Measurements from ENCODE around the gene DPM1.

The DPM1 gene

DNA sequence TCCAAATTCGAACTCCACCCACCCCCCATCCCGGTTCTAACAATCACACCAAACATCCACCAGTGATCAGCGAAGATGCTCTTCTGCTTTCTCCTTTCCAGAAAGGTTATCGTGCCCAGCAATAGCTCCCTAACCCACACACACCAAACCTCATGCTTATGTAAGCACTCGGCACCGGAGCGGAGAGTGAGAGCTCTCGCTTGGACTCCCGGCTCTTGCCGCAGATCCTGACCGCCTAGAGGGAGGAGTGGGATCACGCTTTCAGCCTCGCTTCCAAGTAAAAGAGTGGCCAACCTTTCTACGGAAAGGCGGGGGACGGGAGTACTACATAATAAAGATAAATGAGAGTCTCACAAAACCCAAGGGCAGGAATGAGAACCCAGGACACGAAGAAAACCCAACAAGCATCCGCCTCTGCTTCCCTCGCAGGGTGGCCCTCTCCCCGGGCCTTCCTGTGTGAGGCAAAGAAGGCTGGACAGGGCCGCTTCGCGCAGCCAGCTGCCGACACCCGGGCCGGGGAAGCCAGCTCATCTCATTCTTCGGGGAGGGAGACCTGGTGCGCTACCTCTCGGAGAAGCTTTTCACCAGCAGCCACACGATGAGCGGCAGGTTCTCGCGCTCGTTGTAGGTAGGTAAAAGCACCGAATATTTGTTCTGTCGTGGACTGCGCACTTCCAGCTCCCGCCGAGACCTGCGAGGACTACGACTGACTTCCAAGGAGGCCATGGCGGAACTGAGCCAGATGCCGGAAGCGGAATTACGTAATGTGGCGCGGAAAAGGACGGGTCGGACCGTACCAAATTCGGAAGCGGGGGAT, at the start of gene DPM1:
TSS of gene DPM1 (minus strand) at position 735 of the 817 bp plus-strand sequence. CDS start at position 726, 9 bp downstream.
- peaks cover 18% of the 10 kb centered on the region for H3K4me1 ChIP-seq (ENCODE audit: control insufficient read depth, insufficient read depth, low read length)
- H3K9ac ChIP-seq (ENCODE audit: low read length in 2 of 2): peak within 1 kb of the TSS; percentile 94 to 98
- peak within 1 kb of the TSS; percentile 87 to 99 for H3K4me3 ChIP-seq (ENCODE audit: low read length in 2 of 2)
- H3K27ac ChIP-seq (ENCODE audit: low read length): peak within 1 kb of the TSS; percentile 94
- H3K27me3 ChIP-seq (ENCODE audit: control insufficient read depth in 1 of 2, insufficient read depth in 2 of 2, low read length in 2 of 2): no peaks in the 10 kb centered on the region
- no peaks in the 10 kb centered on the region for H3K9me3 ChIP-seq (ENCODE audit: control insufficient read depth in 2 of 2, low read length in 2 of 2)
- peaks cover 8 to 21% of the 10 kb centered on the region in 2 donors for H3K36me3 ChIP-seq (ENCODE audit: control insufficient read depth in 2 of 2, insufficient read depth in 2 of 2, low read length in 2 of 2)

DNA sequence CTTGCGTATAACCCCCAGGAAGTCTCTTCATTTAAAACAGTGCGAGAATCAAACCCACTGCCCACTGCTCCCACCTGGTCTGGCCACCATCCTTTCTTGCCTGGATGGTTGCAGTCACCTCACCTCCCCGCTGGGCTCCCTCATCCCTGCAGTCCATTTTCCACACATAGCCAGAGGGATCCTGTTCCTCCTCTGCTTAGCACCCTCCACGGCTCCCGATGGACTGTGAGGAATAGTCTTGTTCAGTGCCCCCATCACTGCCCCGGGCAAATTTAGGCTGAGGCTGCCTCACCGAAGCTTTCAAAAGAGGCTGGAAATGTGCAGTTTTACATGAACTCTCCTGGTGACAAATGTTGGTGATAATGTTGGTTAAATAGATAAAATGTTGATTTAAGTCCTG, 46.9 kb upstream of the DPM1 start:
- H3K4me1 ChIP-seq (ENCODE audit: control insufficient read depth, insufficient read depth, low read length): no peaks in the 10 kb centered on the region
- no peak overlapping the region for H3K4me3 ChIP-seq (ENCODE audit: low read length in 2 of 2)
- H3K27ac ChIP-seq (ENCODE audit: low read length): no peak overlapping the region
- H3K36me3 ChIP-seq (ENCODE audit: control insufficient read depth in 2 of 2, insufficient read depth in 2 of 2, low read length in 2 of 2): no peaks in the 10 kb centered on the region
- H3K27me3 ChIP-seq (ENCODE audit: control insufficient read depth in 1 of 2, insufficient read depth in 2 of 2, low read length in 2 of 2): no peaks in the 10 kb centered on the region
- H3K9me3 ChIP-seq (ENCODE audit: control insufficient read depth in 2 of 2, low read length in 2 of 2): no peaks in the 10 kb centered on the region
- no peak overlapping the region for H3K9ac ChIP-seq (ENCODE audit: low read length in 2 of 2)

DNA sequence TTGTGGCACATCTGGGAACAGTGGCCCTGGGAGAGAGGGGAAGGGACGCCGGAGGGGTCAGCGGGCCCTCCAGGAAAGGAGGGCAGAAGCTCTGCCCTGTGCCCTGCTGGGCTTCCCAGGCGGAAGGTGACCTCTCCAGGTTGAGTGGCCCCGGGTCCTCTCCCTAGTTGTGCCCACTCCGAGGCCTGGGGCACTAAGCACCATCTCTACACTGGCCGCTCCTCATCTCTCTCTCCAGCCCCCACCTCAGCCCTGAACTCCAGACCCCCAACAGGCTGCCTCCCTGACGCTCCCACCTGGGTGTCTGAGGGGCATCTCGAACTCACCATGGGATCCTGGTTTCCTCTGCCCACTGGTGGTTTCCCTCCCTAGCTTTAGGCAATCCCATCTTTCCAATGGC, 46.4 kb upstream of the DPM1 start:
- Histone ChIP-seq H3K9me3 (ENCODE audit: control insufficient read depth in 2 of 2, low read length in 2 of 2) (no peaks in the 10 kb centered on the region), H3K4me1 (ENCODE audit: control insufficient read depth, insufficient read depth, low read length) (no peaks in the 10 kb centered on the region), H3K27ac (ENCODE audit: low read length) (no peak overlapping the region), H3K27me3 (ENCODE audit: control insufficient read depth in 1 of 2, insufficient read depth in 2 of 2, low read length in 2 of 2) (no peaks in the 10 kb centered on the region), H3K4me3 (ENCODE audit: low read length in 2 of 2) (no peak overlapping the region), H3K9ac (ENCODE audit: low read length in 2 of 2) (no peak overlapping the region), H3K36me3 (ENCODE audit: control insufficient read depth in 2 of 2, insufficient read depth in 2 of 2, low read length in 2 of 2) (no peaks in the 10 kb centered on the region)

DNA sequence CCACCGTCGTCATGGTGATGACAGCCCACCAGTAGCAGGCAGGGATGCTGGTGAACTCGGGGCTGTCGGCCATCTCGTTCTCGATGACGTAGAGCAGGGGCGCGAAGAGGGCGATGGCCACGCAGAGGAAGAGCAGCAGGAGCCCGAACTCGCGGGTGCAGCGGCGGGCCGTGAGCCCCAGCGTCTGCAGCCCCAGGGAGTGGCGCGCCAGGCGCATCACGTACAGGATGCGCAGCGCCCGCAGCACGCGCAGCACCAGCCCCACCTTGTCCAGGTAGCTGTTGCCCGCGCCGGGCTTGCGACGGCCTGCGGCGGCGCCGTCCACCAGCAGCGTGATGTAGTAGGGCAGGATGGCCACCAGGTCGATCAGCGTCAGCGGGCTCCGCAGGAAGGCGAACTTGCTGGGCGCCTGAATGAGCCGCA, 46.0 kb upstream of the DPM1 start:
- H3K4me1 ChIP-seq (ENCODE audit: control insufficient read depth, insufficient read depth, low read length): no peaks in the 10 kb centered on the region
- no peak overlapping the region for H3K9ac ChIP-seq (ENCODE audit: low read length in 2 of 2)
- no peaks in the 10 kb centered on the region for H3K9me3 ChIP-seq (ENCODE audit: control insufficient read depth in 2 of 2, low read length in 2 of 2)
- no peaks in the 10 kb centered on the region for H3K27me3 ChIP-seq (ENCODE audit: control insufficient read depth in 1 of 2, insufficient read depth in 2 of 2, low read length in 2 of 2)
- H3K27ac ChIP-seq (ENCODE audit: low read length): no peak overlapping the region
- no peak overlapping the region for H3K4me3 ChIP-seq (ENCODE audit: low read length in 2 of 2)
- H3K36me3 ChIP-seq (ENCODE audit: control insufficient read depth in 2 of 2, insufficient read depth in 2 of 2, low read length in 2 of 2): no peaks in the 10 kb centered on the region

DNA sequence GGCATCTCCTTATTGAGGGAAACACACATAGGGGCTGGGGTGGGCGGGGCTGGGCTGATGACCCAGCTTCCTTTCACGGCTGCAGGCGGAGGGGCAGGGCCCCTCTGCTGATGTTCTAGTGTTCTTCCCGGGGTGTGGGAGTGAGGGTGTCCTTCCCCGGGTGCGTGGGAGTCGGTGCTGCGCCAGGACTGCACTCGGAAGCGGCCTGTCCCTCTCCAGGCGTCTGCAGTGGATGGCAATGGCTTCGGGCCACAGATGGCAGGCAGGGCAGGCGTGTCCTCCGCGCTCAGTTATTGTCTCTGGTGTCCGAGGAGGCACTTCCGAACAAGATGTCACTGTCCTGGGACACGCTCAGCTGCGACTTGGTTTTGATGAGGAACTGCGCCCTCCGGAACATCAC, 45.4 kb upstream of the DPM1 start:
- H3K9me3 ChIP-seq (ENCODE audit: control insufficient read depth in 2 of 2, low read length in 2 of 2): no peaks in the 10 kb centered on the region
- H3K27me3 ChIP-seq (ENCODE audit: control insufficient read depth in 1 of 2, insufficient read depth in 2 of 2, low read length in 2 of 2): peaks cover 0 to 2% of the 10 kb centered on the region in 2 donors
- no peaks in the 10 kb centered on the region for H3K4me1 ChIP-seq (ENCODE audit: control insufficient read depth, insufficient read depth, low read length)
- H3K9ac ChIP-seq (ENCODE audit: low read length in 2 of 2): no peak overlapping the region
- H3K27ac ChIP-seq (ENCODE audit: low read length): no peak overlapping the region
- no peaks in the 10 kb centered on the region for H3K36me3 ChIP-seq (ENCODE audit: control insufficient read depth in 2 of 2, insufficient read depth in 2 of 2, low read length in 2 of 2)
- no peak overlapping the region for H3K4me3 ChIP-seq (ENCODE audit: low read length in 2 of 2)

DNA sequence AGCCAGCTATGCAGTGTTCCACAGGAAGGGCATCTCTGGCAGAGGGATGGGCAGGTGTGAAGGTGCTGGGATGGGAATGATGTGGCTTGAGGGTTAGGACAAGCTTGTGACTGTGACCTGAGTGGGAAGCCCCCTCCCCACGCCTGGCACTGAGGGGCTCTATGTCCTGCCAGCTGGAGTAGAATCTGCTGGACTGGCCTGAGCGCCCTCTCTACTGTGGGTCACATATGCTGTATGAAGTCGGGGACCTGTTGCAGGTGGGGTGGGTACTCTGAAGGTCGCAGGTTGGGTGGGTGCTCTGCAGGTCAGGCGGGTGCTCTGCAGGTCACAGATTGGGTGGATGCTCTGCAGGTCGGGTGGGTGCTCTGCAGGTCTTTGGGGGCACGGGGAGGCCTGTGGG, 44.3 kb upstream of the DPM1 start:
- Histone ChIP-seq H3K36me3 (ENCODE audit: control insufficient read depth in 2 of 2, insufficient read depth in 2 of 2, low read length in 2 of 2) (no peaks in the 10 kb centered on the region), H3K4me1 (ENCODE audit: control insufficient read depth, insufficient read depth, low read length) (no peaks in the 10 kb centered on the region), H3K27ac (ENCODE audit: low read length) (no peak overlapping the region), H3K27me3 (ENCODE audit: control insufficient read depth in 1 of 2, insufficient read depth in 2 of 2, low read length in 2 of 2) (peaks cover 0 to 2% of the 10 kb centered on the region in 2 donors), H3K4me3 (ENCODE audit: low read length in 2 of 2) (no peak overlapping the region), H3K9ac (ENCODE audit: low read length in 2 of 2) (no peak overlapping the region), H3K9me3 (ENCODE audit: control insufficient read depth in 2 of 2, low read length in 2 of 2) (no peaks in the 10 kb centered on the region)

DNA sequence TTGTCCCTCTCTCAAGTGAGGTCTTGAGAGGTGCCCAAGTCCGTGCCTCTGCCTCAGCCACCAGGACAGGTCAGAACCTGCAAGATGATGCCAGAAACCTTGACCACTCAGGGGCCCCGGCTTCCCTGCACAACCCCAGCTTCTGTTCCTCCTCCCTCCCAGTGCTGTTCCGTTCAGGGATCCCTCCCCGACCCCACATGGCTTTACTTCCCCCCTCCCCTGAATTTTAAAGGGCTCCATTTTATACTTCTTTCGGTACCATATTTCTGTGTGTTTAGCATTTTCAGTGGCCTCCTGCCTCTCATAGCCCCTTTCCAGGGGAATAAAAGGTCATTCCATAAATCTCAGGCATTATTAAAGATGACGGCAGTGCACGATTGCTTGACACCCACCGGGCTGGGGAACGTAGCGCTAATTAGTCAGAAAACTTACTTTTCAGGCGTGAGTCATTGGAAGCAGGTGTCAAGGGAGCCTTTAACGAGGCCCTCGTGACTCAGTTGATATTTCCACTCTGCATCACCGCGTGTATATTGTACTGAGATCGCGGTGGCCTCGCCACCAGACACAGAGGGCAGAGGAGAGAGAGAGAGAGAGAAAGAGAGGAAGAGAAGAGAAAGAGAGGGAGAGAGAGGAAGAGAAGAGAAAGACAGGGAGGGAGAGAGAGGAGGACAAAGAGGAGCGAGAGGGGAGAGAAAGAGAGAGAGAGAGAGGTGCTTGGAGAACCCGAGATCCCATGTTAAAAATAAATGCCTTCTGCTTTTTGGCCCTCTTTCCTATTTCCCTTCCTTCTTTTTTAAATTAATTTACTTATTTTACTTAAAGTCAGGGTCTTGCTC, 43.3 kb upstream of the DPM1 start:
- no peaks in the 10 kb centered on the region for H3K36me3 ChIP-seq (ENCODE audit: control insufficient read depth in 2 of 2, insufficient read depth in 2 of 2, low read length in 2 of 2)
- H3K4me1 ChIP-seq (ENCODE audit: control insufficient read depth, insufficient read depth, low read length): no peaks in the 10 kb centered on the region
- no peak overlapping the region for H3K9ac ChIP-seq (ENCODE audit: low read length in 2 of 2)
- H3K9me3 ChIP-seq (ENCODE audit: control insufficient read depth in 2 of 2, low read length in 2 of 2): no peaks in the 10 kb centered on the region
- no peak overlapping the region for H3K27ac ChIP-seq (ENCODE audit: low read length)
- H3K4me3 ChIP-seq (ENCODE audit: low read length in 2 of 2): no peak overlapping the region
- H3K27me3 ChIP-seq (ENCODE audit: control insufficient read depth in 1 of 2, insufficient read depth in 2 of 2, low read length in 2 of 2): peaks cover 0 to 2% of the 10 kb centered on the region in 2 donors

DNA sequence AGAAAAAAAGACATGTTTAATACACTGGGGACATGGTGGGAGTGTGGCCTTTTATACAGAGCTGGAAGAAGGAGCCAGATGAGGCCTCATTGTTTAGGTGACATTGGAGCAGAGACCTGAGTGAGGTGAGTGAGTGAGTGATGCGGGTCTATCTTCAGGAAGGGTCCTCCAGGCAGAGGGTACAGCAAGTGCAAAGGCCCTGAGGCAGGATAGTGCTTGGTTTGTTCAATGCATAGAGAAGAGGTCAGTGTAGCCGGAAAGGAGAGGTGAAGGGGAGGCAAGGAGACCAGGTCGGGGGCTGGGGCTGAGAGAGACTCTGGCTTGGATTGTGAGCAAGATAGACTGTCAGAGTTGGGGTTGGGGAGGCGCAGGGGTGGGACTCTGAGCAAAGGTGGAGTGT, 41.0 kb upstream of the DPM1 start:
- no peak overlapping the region for H3K27ac ChIP-seq (ENCODE audit: low read length)

DNA sequence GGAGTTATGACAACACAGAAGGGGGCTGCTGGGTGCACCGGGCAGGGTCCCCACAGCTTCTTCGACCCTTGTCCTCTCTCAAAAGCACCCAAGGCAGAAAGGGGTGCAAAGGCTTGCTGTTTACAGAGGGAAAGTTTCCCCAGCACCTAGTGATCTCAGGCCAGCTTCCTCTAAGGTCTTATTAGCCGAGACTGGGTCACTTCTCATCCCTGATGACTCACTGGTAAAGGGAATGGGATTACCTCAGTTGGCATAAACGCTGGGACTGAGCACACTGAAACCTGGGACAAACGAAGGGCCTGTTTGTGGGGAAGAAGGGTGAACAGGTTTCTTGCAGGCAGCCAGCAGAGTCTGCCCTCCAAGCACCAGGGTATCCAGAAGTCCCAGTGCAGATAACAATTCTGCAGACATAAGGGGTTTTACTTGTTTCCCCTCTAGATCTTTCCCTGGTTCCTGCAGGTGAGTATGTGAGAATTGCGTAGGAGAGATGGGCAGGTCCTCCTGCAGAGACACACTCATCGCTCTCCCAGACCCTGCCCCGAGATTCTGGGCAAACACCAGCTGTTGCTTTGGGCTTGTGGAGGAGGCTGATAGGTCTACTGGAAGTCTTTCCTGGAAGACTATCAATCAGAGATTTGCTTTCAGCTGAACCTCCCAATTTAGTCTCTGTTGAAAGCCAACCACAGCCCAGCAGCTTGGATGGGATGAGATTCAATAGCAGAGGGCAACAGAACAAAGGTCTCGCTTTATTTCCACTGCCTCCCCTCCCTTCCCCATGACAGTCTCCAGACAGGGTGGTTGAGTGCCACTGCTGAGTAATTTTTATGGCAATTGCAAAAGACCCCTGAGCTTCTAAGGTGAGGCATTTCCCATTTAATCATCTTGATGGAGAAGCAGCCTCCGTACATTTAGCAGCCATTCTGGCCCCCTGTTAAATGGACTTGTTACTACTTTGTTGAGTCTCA, 38.9 kb upstream of the DPM1 start:
- Histone ChIP-seq H3K4me1 (ENCODE audit: control insufficient read depth, insufficient read depth, low read length) (no peaks in the 10 kb centered on the region), H3K4me3 (ENCODE audit: low read length in 2 of 2) (no peak overlapping the region), H3K9ac (ENCODE audit: low read length in 2 of 2) (no peak overlapping the region), H3K36me3 (ENCODE audit: control insufficient read depth in 2 of 2, insufficient read depth in 2 of 2, low read length in 2 of 2) (no peaks in the 10 kb centered on the region), H3K27me3 (ENCODE audit: control insufficient read depth in 1 of 2, insufficient read depth in 2 of 2, low read length in 2 of 2) (peaks cover 0 to 6% of the 10 kb centered on the region in 2 donors), H3K9me3 (ENCODE audit: control insufficient read depth in 2 of 2, low read length in 2 of 2) (no peaks in the 10 kb centered on the region), H3K27ac (ENCODE audit: low read length) (no peak overlapping the region)

More for the DNA sequence above, 41.0 kb upstream of the DPM1 start:
- H3K27me3 ChIP-seq (ENCODE audit: control insufficient read depth in 1 of 2, insufficient read depth in 2 of 2, low read length in 2 of 2): peaks cover 0 to 2% of the 10 kb centered on the region in 2 donors
- H3K4me1 ChIP-seq (ENCODE audit: control insufficient read depth, insufficient read depth, low read length): no peaks in the 10 kb centered on the region
- no peaks in the 10 kb centered on the region for H3K9me3 ChIP-seq (ENCODE audit: control insufficient read depth in 2 of 2, low read length in 2 of 2)
- H3K4me3 ChIP-seq (ENCODE audit: low read length in 2 of 2): no peak overlapping the region
- no peaks in the 10 kb centered on the region for H3K36me3 ChIP-seq (ENCODE audit: control insufficient read depth in 2 of 2, insufficient read depth in 2 of 2, low read length in 2 of 2)
- no peak overlapping the region for H3K9ac ChIP-seq (ENCODE audit: low read length in 2 of 2)

DNA sequence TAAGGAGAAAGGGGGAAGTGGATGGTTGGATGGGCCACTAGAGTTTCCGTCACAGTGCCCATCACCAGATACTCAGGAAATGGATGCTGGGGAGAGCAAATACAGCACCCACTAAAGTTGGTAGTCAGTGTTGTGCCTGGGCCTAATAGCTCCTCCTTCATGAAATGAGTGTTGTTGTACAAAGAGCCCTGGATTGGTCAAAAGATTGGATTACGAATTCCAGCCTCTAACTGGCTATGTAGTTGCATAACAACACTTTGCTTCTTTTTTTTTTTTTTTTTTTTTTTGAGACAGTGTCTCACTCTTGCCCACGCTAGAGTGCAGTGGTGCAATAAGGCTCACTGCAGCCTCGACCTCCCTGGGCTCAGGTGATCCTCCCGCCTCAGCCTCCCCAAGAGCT, 37.2 kb upstream of the DPM1 start:
- Histone ChIP-seq H3K9ac (ENCODE audit: low read length in 2 of 2) (no peak overlapping the region), H3K27ac (ENCODE audit: low read length) (no peak overlapping the region), H3K27me3 (ENCODE audit: control insufficient read depth in 1 of 2, insufficient read depth in 2 of 2, low read length in 2 of 2) (peaks cover 0 to 6% of the 10 kb centered on the region in 2 donors), H3K9me3 (ENCODE audit: control insufficient read depth in 2 of 2, low read length in 2 of 2) (no peaks in the 10 kb centered on the region), H3K4me1 (ENCODE audit: control insufficient read depth, insufficient read depth, low read length) (no peaks in the 10 kb centered on the region), H3K4me3 (ENCODE audit: low read length in 2 of 2) (no peak overlapping the region), H3K36me3 (ENCODE audit: control insufficient read depth in 2 of 2, insufficient read depth in 2 of 2, low read length in 2 of 2) (no peaks in the 10 kb centered on the region)

Measured in stomach smooth muscle (tissue), 2 donors.